Cortex of kidney (tissue), 1 donor: ENCODE results near the gene PGM2L1.
"Not testable (repeated sequence)": the region's sequence is repeated elsewhere in the genome, so short reads cannot be mapped to it uniquely, and the experiment has no call there.

ENCODE experiments used
- DNase-seq: peaks from one replicate; lab custom pipeline; 2025; lab: John Stamatoyannopoulos, UW

The PGM2L1 gene

DNA sequence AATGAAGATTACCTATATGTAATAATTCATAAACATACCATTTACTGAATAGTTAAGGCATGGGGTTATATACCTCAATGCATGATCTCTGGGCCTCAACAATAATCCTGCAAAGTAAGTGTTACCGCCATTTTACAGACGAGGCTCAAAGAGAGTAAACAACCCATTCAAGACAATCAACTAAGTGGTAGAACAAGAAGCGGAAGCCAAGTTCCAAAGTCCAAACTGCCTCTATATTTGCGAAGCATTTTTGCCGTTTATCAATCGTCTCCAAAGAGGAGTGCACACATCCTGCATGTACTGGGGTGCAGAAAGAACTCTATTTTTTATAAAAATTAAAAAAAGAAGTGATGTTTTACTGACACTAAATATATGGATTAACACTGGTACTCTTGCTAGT lies 59.3 kb downstream of the PGM2L1 start:
- no peak for DNase-seq

- no peak for DNase-seq
Observed at GRCh38 chr11:74333193-74333592, 65.0 kb downstream of the PGM2L1 start.

- DNase-seq: no peak
Observed at GRCh38 chr11:74332291-74332690, 65.9 kb downstream of the PGM2L1 start.

DNA sequence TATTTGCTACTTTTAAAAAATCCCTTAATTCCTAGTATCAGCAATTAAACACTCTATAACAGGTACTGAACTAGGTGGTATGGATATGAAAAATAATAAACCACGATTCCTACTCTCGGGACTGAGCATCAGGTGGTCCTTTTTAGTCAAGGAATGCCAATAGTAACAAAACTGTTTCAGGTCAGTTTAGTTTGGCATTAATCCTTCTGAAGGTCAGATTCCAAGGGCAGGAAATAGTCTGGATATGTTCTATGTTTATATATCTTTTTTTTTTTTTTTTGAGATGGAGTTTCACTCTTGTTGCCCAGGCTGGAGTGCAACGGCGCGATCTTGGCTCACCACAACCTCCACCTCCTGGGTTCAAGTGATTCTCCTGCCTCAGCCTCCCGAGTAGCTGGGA lies 67.2 kb downstream of the PGM2L1 start:
- DNase-seq: not testable (repeated sequence)

- DNase-seq: no peak
Observed at GRCh38 chr11:74330075-74330858, 68.0 kb downstream of the PGM2L1 start.

DNA sequence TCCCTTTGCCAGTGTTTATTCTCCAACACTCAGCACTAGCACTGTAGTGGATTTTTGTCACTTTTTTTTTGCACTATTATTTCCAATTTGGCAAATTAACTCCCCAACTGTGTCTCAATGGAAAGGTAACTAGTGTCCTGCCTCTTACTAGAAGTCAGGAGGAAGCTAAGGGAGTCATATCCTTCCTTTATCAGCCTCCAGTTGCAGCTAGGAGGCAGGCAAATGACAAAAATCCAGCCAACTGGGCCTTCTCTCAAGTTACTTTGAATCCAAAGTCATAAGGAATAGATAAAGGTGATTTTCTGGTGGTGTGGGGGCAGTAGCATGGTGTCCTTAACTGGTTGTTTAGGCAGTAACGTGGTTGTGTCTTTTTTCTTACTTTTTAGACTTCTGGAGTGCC lies 71.2 kb downstream of the PGM2L1 start:
- no peak for DNase-seq

DNA sequence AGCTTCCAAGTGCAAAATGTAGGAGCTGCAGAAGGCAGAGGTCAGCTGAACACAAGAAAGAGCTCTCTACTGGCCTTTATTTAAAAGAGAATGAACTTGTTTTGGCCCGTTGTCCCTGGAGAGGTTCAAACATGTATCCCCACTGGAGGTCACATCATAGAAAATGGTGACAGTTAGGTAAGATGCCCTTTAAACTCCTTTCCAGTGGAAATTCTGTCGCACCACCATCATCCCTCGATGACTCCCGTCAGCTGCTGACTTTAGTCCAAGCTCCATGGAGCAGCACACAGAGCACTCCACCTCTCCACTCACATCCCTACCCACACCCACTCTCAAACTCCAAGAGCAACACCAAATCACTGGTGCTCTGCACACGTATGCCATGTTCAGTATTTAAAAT lies 71.6 kb downstream of the PGM2L1 start:
- DNase-seq: no peak

DNA sequence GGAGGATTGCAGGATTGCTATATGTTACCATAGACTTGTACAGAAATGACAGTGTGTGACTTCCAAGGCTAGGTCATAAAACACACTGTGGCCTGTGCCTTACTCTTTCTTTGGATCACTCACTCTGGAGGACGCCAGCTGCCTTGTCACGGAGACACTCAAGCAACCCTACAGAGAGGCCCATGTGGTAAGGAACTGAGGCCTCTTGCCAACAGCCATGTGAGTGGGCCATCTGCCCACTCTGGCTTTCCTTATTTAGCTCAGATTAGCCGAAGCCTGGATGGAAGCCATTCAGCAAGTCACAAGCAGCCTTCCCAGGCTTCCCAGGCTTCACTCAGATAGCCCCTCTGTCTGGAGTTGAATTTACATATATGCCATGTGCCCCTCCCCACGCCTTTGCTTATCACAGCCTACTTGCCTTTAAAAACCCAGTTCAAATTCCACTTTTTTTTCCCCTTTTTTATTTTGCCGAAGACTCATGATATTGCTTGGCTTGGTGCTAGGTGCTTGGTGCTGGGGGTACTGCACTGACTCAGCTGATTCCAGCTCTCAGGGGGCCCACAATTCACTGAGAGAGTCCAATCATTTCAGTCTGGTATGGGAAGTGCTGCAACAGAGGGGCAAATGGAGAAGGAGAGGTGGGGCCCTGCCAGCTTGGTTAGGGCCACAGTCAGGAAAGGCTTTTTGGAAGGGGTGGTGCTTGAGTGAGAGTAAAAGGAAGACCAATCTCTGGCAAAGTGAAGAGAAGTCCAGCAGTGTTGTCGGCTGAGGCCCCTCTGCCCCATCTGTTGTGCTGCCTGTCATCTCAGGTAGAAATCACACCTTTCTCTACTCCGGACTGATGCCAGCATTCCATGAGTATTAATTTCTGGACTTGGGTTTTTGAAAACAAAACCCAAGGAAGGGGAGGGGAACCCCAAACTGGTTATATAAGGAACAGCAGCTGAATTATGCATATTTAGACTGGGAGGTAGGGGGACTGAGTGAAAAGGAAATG lies 72.3 kb downstream of the PGM2L1 start:
- DNase-seq: no peak

- DNase-seq: no peak
Observed at GRCh38 chr11:74322667-74323066, 75.6 kb downstream of the PGM2L1 start.

DNA sequence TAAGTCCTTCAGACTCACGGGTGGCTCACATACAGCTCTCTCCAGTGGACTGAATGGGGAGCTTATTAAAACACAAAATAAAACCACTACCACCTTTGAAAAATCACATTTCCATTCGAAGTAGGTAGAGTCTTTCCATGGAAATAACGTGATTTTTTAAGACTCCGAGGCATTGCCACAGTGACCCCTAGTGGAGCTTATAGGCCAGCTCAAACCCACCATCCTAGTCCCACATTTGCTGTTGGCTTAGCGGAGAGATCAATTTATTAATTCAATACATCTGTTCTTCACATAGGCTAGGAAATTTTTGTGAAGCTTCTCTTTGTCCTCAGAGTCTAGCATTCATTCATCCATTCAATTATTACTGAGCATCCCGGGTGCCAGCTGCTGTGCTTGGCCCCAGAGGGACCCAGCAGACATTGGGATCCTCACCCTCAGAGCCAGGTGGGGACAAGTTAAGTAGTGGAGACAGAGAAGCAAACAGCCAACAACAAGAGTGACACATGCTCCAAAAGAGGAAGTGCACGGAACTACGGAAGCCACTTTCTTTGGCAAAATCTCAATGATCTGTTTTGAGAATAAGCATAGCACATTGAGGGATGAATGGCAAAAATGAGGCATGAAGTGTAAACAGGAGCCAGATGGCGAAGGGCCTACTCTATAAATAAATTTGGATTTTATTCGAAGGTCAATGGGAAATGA lies 76.6 kb downstream of the PGM2L1 start:
- DNase-seq: no peak

DNA sequence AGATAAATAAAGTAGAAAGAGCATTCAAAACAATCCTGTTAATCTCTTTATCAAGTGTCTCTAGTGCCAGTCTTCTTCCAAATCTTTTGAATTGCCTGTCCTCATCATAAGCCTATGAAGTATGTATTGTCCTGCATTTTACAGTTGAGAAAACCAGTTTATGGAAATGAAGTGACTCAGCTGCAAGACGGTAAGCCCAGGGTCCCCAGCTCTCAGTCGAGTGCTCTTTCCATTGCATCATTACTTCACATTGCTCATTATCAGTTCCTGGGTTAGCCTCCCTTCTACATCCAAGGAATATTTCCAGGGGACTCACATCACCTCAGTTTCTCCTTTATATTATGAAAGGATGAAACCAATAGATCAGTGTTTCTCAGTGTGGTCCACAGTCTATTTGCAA lies 77.7 kb downstream of the PGM2L1 start:
- no peak for DNase-seq

GRCh38 chr11:74319139-74319816 lies 79.0 kb downstream of the PGM2L1 start:
- no peak for DNase-seq

DNA sequence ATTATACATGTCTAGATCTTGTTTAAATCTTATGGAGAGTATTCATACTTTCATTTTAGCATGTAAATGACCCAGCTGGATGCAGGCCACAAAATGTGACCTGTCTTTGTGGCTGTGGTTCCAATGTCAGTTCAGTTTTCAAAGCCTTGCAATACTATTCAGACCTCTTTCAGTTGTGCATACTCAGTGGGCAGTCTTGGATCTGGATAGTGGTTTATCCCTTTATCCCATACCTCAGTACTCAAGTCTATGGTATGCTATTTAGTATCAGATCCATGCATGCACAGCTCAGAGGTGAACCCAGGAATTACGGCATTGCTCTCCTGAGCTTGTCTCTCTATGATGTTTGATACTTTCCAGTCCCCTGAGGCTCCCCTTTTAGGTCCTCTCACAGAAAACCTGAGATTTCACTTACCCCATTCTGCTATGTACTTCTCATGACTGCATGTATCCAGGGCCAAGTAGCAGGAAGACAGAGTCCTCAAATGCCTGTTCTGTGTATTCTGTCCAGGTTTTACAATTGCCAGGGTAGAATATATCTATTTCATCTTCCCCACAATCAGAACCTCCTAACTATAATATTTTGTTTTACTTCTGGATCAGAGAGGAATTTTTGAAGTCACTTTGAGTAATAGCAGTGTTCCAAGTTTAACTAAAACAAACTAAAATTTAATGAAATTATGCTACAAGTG lies 79.8 kb downstream of the PGM2L1 start:
- no peak for DNase-seq

GRCh38 chr11:74316772-74317505 lies 81.3 kb downstream of the PGM2L1 start:
- no peak for DNase-seq

DNA sequence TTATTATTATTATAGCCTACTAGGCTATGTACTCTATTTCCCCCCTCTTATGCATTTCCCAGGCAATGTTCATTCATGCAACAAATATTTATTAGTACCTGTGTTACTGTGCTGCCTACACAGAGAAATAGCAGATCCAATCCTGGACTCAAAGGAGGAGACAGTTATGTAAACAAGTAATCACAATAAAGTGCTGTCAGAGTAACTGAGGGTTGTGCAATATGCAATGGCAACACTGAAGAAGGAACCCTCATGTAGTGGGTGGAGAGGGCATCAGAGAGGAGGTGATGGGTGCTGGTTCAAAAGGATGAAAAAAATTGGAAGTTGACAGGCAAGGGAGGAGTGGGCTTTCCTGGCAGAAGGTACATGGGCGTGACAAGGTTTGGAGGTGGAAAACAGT lies 85.9 kb downstream of the PGM2L1 start:
- DNase-seq: no peak

DNA sequence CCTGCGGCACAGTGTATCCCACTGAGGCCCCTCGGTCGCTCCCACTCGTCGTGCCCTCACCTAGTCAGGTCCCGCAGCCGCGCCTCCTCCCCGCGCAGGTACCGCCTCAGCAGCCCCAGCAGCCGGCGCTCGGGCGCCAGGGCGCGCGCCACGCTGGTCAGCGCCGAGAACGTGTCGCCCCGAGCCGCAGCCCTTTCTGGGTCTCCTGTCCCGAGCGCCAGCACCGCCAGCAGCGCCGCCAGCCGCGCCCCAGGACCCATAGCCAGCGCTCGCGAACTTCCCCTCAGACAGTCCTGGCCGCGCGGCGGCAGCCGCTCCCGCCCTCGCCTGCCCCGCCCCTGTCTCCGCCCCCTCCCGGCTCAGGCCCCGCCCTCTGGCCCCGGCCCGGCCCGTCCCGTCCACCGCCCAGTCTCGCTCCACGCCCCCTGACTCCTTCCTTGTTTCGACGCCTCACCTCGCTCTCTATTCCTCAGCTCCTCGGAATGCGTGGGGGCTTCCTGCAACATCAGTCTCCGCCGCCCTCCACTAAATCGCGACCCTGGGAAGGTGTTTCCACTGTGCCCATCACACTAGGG lies 86.8 kb downstream of the PGM2L1 start, which contains the start of gene P4HA3:
P4HA3 (minus strand) TSS at position 289 of the 575 bp plus-strand sequence; CDS start at position 260, 29 bp downstream.
- DNase-seq: no peak

DNA sequence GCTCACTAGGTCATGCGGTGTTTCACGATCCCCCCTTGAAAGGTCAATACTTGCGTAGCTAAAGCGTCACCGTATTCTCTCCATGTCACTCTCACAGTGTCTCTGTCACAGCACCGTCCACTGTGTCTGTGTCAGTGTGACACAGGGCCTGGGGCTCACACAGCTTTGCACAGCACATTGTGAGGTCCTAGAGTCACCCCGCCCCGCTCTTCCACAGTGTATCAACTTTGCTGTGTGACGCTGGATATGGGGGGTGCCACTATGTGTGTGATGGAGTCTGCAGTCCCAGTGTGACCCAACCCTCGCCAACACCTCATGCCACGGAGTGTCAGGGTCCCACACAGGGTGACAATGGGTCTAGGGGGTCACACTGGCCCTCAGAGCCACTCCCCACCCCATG lies 87.4 kb downstream of the PGM2L1 start:
- DNase-seq: no peak

- DNase-seq: no peak
Observed at GRCh38 chr11:74307434-74307833, 90.8 kb downstream of the PGM2L1 start.

DNA sequence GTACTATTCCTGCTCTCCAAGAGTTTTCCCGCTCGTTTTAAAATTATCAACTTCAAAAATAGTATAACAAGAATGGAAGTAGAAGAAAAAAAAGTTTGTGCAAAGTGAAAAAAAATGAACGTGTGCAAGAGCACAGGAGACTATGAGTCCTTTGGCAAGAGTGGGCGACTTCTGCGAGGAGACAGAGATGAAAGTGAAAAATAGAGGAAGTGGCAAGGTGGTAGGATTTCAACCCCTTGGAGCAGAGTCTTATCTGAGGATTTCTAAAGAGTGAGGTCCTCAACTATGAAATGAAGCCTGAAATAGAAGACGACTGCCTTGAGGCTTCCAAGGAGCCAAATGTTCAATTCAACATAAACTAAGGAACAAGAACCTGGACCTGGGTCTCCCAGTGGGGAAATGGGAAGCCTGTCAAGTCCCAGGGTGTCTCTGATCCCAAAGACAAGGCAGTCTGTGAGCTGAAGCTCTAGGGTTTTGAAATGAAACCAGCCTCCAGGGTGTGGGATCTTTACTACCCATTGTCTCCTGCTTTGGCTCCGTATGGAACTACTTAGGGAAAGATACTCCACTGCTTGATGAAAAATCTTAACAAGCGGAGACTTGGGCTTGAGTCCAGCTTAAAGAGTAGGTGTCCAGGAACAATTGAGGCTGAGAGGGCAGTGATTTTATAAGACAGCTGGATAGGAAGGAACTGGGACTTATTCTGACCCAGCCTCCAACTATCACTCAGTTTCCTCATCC lies 91.6 kb downstream of the PGM2L1 start:
- DNase-seq: no peak
